SU-DHL-6 (cell line): Measurements from ENCODE around the gene SLC22A23.

Source experiments
- H2AFZ ChIP-seq: fragments of 200-600 bp; sonication (generic); 2 replicates; pipeline ENCODE4 v1.6.1; 2014; ENCODE audit warnings: low read depth, mild to moderate bottlenecking, moderate library complexity, mixed read lengths, antibody characterized with exemption, low read length; ENCODE audit not compliant: severe bottlenecking
- H3F3A ChIP-seq: fragments of 200-600 bp; shearing (Covaris generic); 2 replicates; pipeline ENCODE4 v1.6.0; 2016; ENCODE audit warnings: antibody characterized with exemption, mild to moderate bottlenecking; ENCODE audit not compliant: insufficient read depth
- H3K27ac ChIP-seq: fragments of 200-600 bp; sonication (generic); 2 replicates; pipeline ENCODE4 v1.5.1; 2016; ENCODE audit warnings: low read depth, mild to moderate bottlenecking, low read length, moderate library complexity, mixed read lengths
- H3K27me3 ChIP-seq: fragments of 200-600 bp; sonication (generic), shearing (Covaris generic); 2 replicates; pipeline ENCODE4 v1.6.0; 2014; ENCODE audit warnings: mild to moderate bottlenecking, low read length
- H3K36me3 ChIP-seq: fragments of 200-600 bp; sonication (generic); 2 replicates; pipeline ENCODE4 v1.6.1; 2014; ENCODE audit warnings: mild to moderate bottlenecking, low read length, mixed read lengths
- H3K4me2 ChIP-seq: fragments of 300-600, 200-600 bp; shearing (Covaris generic), sonication (generic); 2 replicates; pipeline ENCODE4 v1.6.0; 2014; ENCODE audit warnings: low read length, low read depth, mild to moderate bottlenecking; ENCODE audit not compliant: poor library complexity, severe bottlenecking
- H3K4me3 ChIP-seq: fragments of 200-600 bp; sonication (generic); 2 replicates; pipeline ENCODE4 v1.5.1; 2014; ENCODE audit warnings: antibody characterized with exemption, low read length, mild to moderate bottlenecking, mixed read lengths; ENCODE audit not compliant: insufficient read depth, poor library complexity, severe bottlenecking
- H3K79me2 ChIP-seq: fragments of 200-600 bp; sonication (generic); 2 replicates; pipeline ENCODE4 v1.6.1; 2014; ENCODE audit warnings: mild to moderate bottlenecking, low read length, moderate library complexity; ENCODE audit not compliant: insufficient read depth
- H3K9ac ChIP-seq: fragments of 200-600 bp; sonication (generic); 2 replicates; pipeline ENCODE4 v1.7.0; 2014; ENCODE audit warnings: mild to moderate bottlenecking, low read length
- H3K9me2 ChIP-seq: fragments of 200-600 bp; sonication (generic); replicated peaks from 2 replicates; pipeline ENCODE4 v1.6.1; 2014; ENCODE audit warnings: low read length; ENCODE audit not compliant: insufficient read depth
- H3K9me3 ChIP-seq: fragments of 200-600 bp; sonication (generic); 2 replicates; pipeline ENCODE4 v1.6.1; 2014; ENCODE audit warnings: low read length, mixed read lengths; ENCODE audit not compliant: insufficient read depth
- H4K20me1 ChIP-seq: fragments of 200-600 bp; sonication (generic); 2 replicates; pipeline ENCODE4 v1.6.1; 2014; ENCODE audit warnings: low read depth, mild to moderate bottlenecking, antibody characterized with exemption, low read length, moderate library complexity, mixed read lengths
- EZH2phosphoT487 ChIP-seq: fragments of 200-600 bp; sonication (generic), shearing (Covaris generic); conservative IDR thresholded peaks from 2 replicates; pipeline ENCODE4 v1.6.1; 2018; ENCODE audit warnings: mild to moderate bottlenecking, antibody characterized with exemption, low read length, moderate library complexity, mixed read lengths
- TF ChIP-seq, protein P1 (sequence below): fragments of 200-600 bp; sonication (generic); IDR thresholded peaks from one replicate; pipeline ENCODE4 v1.5.1; 2017; ENCODE audit warnings: antibody characterized with exemption, mild to moderate bottlenecking, low read length, moderate library complexity; ENCODE audit not compliant: insufficient read depth, poor library complexity, severe bottlenecking

The SLC22A23 gene

DNA sequence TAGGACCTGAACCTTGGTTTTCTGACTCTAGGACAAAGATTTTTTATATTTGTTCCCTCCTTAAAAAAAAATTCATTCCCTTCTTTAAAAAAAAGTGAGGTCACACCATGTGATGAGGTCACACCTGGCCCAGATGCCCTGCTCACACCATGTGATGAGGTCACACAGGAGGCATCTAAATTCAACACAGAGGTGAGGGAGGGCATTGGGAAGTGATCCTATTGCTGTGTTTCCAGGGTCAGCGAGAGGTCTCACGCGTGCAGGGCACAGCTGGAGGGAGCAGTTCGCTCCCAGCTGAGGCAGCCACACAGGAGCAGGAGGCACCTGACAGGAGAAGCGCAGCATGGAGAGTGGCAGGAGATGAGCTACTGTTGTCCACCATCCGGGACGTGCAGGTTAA, 92.5 kb downstream of the SLC22A23 start:
- Histone ChIP-seq H3K4me2 (no peak overlapping the region), H3K9me3 (no peaks in the 10 kb centered on the region), H3K27ac (no peak overlapping the region), H4K20me1 (no peaks in the 10 kb centered on the region), H3K36me3 (no peaks in the 10 kb centered on the region), H2AFZ (no peak overlapping the region), H3K27me3 (no peaks in the 10 kb centered on the region), H3K9ac (no peak overlapping the region), H3K9me2 (no peaks in the 10 kb centered on the region), H3K4me3 (no peak overlapping the region), H3K79me2 (no peaks in the 10 kb centered on the region), H3F3A (no peaks in the 10 kb centered on the region)
- TF ChIP-seq, protein P1, sequence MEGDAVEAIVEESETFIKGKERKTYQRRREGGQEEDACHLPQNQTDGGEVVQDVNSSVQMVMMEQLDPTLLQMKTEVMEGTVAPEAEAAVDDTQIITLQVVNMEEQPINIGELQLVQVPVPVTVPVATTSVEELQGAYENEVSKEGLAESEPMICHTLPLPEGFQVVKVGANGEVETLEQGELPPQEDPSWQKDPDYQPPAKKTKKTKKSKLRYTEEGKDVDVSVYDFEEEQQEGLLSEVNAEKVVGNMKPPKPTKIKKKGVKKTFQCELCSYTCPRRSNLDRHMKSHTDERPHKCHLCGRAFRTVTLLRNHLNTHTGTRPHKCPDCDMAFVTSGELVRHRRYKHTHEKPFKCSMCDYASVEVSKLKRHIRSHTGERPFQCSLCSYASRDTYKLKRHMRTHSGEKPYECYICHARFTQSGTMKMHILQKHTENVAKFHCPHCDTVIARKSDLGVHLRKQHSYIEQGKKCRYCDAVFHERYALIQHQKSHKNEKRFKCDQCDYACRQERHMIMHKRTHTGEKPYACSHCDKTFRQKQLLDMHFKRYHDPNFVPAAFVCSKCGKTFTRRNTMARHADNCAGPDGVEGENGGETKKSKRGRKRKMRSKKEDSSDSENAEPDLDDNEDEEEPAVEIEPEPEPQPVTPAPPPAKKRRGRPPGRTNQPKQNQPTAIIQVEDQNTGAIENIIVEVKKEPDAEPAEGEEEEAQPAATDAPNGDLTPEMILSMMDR = no peak

DNA sequence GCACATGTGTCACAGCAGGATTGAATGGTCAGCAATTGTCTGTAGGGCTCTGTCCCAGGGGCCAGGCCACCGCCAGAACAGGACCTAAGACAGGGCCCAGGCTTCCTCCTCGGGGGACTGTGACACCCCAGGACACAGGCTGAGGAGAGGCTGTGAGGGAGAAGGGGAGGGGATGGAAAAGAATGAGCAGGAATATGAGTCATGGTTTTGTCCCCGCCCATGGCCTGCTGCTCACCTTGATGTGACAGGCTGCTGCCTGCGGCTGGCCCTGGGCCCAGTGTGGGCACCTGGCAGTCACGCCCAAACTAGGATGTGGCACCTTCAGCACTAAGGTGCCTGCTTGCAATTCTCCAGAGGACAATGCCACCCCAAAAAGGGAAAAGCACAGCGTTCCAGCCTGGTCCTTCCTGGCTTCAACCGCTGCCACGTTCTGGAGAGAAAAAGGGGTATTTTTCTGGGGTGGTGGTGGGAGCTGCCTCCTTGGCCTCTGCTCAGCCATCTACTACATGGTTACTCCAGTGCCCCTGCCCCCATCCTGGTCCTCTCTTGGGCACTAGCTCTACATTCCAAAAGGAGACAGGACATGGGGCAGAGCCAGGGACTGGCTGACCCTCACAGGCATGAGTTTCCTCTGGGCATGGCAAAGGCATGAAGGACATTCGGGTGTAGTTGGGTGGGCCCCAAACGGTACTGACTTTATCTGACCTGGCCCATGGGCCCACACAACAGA, 93.4 kb downstream of the SLC22A23 start:
- Histone ChIP-seq H3K27ac (no peak overlapping the region), H2AFZ (no peak overlapping the region), H3K27me3 (no peaks in the 10 kb centered on the region), H4K20me1 (no peaks in the 10 kb centered on the region), H3K9ac (no peak overlapping the region), H3K79me2 (no peaks in the 10 kb centered on the region), H3F3A (no peaks in the 10 kb centered on the region), H3K4me3 (no peak overlapping the region), H3K36me3 (no peaks in the 10 kb centered on the region), H3K9me3 (no peaks in the 10 kb centered on the region), H3K4me2 (no peak overlapping the region), H3K9me2 (no peaks in the 10 kb centered on the region)
- no peak for TF ChIP-seq EZH2phosphoT487
- TF ChIP-seq, protein P1 = no peak

- no peak overlapping the region for H3K9ac ChIP-seq
- TF ChIP-seq, protein P1 = no peak
- TF ChIP-seq EZH2phosphoT487 = no peak
- no peak overlapping the region for H3K27ac ChIP-seq
- no peak overlapping the region for H2AFZ ChIP-seq
- H3K4me3 ChIP-seq = no peak overlapping the region
- no peaks in the 10 kb centered on the region for H3K9me2 ChIP-seq
- no peak overlapping the region for H3K4me2 ChIP-seq
- no peaks in the 10 kb centered on the region for H3K79me2 ChIP-seq
- H3F3A ChIP-seq = no peaks in the 10 kb centered on the region
- H3K27me3 ChIP-seq = no peaks in the 10 kb centered on the region
- H3K9me3 ChIP-seq = no peaks in the 10 kb centered on the region
- no peaks in the 10 kb centered on the region for H4K20me1 ChIP-seq
- H3K36me3 ChIP-seq = no peaks in the 10 kb centered on the region
Measured at GRCh38 chr6:3361312-3362037, 95.4 kb downstream of the SLC22A23 start.
